Urothelium cell line (cell line): ENCODE results near the gene PFKP.
"Not testable (repeated sequence)": the region's sequence is repeated elsewhere in the genome, so short reads cannot be mapped to it uniquely, and the experiment has no call there.

ENCODE experiments used
- DNase-seq: peaks from one replicate; pipeline ENCODE4 v3.0.0; 2011; ENCODE audit warnings: low spot score, mixed read lengths
- FAIRE-seq: peaks from 2 replicates; lab custom pipeline; 2011; peaks lifted over from hg19 to GRCh38; lab: Jason Lieb, UNC

The PFKP gene

DNA sequence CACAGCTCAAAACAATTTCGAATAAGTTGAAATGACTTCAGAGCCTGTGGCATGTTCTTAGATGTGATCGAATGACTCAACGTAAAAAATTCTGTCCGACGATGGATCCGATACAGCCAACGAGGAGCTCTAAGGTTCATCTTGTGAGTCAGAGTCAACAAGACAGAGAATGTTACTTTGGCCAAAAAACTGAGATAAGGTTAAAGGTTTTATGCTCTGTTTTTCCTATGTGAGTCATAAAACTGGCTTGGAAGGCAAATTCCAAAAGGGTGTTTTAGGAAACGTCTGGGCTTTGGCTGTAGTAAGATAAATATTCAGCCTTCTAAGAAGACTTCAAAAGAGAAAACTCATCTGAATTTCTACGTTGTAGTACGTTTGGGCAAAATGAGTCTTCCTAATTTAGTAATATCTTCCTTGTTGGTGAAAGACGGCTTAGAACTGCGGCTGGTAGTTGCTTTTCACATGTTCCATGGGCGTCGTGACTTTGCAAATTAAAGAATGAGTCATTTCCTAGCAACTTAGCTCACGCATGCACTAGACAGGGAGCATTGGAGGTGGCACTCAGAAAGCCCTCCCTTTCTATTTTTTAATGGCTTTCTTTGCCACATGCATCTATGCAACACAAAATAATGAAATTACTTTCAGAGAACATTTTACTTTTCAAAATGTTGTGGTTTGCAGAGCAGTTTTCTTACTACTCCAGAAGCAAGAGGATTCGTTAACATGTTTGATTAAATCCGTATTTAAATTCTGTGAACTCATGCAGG, 28.2 kb downstream of the PFKP start:
- no peak for FAIRE-seq
- DNase-seq: peak; percentile 47

DNA sequence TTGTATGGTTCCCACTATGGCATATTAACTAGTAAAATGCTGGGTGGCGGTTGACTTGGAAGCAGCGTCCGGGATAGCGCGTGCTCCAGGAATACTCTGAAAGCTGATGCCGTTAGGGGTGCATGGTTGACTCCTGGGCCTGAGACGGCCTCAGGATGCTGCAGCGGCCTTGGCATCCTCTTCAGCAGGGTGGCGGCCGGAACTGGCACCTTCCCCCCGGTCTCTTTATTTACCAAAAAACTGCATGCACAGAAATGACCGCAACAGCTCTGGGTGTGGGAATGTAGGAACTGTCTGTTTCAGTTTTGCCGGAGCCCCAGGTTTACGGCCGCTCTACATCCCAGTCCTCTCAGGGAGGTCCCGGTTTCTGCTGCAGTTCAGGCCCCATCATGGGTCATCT, 28.8 kb downstream of the PFKP start:
- FAIRE-seq (no peak), DNase-seq (no peak)

DNA sequence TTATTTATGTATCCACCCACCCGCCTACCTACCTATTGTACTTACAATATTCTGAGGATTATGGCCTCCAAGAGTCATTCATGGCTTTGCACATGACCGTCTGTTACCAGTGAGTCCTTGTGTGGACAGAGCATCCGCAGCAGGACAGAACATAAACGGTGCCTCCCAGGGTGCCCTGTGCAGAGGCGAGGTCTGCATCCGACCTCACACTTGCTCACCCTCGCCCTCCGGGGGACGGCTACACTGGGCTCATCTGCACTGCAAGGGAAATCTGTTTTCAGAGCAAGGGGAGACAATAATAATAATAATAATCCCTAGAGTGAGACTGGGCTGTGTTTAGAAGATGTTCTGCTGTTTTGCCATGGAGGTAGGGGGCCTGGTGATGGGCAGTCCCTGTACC, 29.8 kb downstream of the PFKP start:
- FAIRE-seq: no peak
- DNase-seq: no peak

DNA sequence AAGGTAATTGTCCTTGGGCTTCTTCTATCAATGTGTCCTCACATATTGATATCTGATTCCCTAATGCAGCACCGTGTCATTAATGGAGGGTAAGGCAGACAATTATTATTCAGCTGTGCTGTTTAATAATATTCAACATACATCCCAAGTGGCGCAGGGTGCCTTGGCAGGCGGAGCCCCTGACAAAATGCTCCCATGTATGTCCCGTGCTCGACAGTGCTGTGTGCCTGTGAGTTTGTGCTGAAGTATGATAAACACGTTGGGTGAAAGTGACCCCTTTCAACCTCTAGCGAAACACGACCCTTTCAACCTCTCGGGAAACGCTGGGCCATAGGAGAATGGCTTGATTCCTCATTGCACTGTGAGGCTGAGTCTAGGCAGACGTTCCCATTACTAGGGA, 31.3 kb downstream of the PFKP start:
- no peak for DNase-seq
- FAIRE-seq: no peak

DNA sequence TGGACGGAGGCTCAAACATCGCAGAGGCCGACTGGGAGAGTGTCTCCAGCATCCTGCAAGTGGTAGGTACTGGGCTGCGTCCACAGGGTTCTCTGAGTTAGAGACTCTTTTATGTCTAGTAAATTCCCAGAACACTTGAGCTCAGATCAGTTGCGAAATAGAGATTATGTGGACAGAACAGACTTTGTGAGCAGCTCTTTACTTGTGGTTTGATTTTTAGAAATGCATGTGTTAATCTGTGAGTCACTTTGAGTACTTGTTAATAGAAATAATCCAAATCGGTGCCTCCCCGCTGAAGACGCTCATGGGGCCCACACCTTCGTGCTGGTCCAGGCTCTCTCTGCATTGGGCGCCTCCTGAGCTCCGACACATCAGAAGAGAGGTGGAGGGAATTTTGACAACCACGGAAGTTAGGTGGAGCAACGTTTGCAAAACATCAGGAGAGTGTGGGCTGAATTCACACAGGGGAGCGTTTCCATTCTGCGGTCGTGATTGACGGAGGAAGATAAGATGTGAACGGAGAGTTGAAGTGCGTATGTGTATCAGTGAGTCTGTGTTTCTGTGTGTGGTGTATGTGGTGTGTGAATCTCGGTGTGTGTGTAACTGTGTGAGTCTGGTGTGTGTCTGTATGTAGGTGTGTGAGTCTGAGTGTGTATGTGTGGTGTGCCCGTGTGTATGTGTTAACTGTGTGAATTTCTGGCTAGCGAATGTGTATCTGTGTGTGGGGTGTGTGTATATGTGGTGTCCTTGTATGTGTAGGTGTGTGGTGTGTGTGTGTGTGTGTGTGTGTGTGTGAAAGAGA, 32.1 kb downstream of the PFKP start:
- DNase-seq (no peak), FAIRE-seq (no peak)

DNA sequence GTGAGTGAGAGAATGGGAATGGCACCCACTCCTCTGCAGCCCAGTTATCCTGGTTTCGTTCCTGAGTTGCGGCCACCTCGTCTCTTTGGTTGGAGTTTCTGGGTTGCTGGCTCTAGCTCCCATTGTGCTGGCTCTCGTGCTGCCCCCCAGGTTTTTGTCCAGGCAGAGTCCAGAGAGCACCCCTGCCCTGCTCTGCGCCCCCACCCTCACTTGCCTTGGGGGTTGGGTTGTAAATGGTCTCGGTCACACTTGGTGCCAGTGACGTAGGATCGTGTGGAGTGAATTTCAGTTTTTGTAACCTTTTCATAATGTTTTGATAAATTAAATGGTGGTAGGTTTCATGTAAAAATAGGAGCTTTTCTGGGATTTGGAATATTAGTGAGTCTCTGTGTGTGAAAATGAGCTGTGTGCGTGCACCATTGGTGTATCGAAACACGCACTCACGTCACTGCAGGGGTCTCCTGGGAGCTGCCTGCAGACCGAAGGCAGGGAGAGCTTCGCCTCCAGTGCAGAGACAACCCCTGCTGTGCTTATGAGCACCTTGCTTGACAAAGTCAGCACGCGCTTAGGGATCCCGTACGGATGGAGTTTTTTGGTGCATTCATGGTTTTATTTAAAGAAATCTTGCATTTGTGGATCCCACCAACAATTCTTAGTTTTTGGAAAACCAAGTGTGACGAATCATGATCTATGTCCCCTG, 32.9 kb downstream of the PFKP start:
- no peak for FAIRE-seq
- DNase-seq: no peak

DNA sequence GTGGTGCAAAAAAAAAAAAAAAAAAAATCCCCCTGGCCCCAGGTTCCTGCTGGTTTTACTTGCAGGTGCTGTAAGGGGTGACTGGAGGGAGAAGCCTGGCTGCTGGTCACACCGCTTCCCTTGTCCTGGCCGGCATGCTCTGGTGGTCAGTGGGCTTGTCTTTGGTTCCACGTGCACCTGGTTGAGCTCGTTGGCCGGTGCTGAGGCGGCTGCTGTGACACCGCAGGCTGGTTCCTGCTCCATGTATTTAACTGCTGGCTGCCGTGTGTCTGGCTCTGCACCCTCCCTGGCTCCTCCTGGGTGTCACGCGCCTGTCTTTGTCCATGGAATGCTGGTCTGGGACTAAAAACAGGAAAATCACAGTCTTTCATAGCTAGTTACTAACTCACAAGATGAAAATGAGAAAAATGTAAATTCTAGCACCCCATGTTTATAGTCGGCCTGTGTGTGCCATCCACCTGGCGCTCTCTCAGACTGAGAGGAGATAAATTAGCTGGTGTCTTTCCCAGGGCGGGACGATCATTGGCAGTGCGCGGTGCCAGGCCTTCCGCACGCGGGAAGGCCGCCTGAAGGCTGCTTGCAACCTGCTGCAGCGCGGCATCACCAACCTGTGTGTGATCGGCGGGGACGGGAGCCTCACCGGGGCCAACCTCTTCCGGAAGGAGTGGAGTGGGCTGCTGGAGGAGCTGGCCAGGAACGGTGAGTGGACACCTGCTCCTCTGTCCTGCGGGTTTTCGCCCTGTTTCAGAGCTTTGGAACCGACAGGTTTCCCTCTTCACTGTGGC, 33.7 kb downstream of the PFKP start:
- DNase-seq (no peak), FAIRE-seq (no peak)

DNA sequence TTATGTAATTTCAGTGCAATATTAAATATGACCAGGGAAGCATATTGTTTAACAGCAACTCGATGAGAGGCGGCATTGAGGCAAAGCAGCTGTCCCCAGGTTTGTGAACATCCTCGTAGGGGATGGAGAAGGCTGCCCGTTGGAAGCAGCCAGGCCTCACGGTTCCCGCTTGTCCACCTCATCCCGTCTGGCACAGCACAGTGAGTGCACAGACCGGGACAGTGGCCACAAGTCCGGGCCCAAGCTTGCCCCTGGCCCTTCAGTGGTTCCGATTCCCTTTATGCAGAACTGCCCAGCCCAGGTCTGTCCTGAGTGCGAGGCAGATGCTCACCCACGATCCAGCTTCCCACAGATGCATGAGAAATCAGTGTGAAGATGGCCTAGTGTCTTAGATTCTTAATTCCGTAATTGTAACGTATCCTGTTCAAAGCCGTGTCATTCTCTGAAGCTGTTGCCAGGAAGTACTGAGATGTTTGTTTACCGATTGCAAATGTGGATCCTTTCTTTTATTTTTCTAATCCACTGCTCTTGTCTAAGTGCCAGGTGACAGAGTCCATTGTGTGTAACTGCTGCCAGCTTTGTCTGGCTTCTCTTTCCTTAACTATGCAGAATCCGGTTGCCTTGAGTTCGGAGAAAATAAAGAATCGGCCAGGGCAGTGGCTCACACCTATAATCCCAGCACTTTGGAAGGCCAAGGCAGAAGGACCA, 35.5 kb downstream of the PFKP start:
- DNase-seq (no peak), FAIRE-seq (no peak)

DNA sequence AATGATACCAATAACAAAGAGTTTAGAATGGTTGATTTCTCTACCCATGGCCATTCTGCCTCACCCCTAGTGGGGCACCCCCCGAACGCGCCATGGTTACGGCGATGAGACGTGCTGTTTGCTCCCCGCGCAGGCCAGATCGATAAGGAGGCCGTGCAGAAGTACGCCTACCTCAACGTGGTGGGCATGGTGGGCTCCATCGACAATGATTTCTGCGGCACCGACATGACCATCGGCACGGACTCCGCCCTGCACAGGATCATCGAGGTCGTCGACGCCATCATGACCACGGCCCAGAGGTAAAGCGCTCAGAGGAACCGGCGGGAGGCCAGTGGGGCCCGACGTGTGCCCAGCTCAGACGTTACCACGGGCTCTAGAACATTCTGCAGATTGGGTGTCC, 36.3 kb downstream of the PFKP start:
- no peak for FAIRE-seq

DNA sequence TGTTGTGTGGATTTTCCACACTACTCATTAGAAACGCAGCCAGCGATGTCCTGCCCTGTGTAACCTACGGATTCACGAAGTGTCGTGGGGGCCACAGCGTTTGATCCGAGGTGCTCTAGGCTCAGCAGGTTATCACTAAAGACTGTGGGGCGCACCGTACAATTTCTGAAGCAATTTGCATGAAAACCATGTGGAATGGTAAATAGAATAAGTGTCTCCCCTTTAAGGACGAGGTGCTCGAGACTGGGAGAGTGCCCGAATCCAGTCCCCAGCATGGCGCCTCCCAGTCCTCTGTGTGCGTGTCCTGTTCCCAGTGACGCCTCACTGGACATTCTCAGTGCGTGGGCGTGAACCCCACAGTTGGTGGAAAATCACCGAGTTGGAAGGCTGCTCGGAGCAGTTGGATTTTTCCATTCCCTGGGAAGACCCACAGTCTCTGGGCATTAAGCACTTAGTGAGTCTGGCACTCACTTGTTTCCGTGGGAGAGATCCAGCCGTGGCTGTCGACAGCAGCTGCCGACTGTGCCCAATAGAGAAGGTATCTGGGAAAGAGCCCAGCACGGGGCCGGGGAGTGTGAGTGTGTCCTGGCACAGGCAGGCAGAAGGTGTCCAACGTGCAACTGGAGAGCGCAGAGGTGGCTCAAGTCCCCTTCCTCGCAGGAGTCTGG, 37.0 kb downstream of the PFKP start:
- no peak for FAIRE-seq
- no peak for DNase-seq

More for the DNA sequence above, 36.3 kb downstream of the PFKP start:
- DNase-seq: no peak

DNA sequence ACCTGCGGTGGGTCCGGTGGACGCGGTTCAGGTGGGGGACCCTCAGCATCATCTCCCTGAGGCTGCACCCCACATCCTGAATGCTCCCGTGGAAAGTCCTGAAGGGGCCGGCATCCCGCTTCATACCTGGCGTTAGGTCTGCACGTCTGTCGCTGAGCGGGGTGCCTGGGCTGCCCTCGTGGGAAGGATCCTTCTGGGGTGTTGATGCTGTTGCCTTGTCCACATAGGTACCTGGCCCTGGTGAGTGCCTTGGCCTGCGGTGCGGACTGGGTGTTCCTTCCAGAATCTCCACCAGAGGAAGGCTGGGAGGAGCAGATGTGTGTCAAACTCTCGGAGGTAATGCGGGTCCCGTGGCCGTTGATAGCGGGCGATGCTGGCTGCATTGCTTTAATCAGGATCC, 37.8 kb downstream of the PFKP start:
- DNase-seq (no peak), FAIRE-seq (no peak)

DNA sequence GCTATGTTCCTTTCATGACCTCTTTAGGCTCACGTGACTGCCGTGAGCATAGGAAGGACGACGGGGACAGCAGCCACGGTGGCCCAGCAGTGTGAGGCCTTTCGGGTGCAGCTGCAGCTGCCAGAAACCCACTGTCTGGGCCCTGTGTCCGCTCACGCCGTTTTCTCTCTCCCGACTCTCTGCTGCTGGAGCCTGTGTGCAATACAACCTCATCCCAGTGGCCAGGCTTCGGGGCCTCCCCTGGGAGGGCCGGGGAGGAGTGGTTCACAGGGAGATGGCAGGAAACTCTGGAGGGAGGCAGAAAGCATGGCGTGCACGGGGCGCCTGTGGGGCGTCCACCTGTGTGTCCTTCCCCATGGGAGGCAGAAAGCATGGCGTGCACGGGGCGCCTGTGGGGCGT, 38.6 kb downstream of the PFKP start:
- DNase-seq (no peak), FAIRE-seq (no peak)

DNA sequence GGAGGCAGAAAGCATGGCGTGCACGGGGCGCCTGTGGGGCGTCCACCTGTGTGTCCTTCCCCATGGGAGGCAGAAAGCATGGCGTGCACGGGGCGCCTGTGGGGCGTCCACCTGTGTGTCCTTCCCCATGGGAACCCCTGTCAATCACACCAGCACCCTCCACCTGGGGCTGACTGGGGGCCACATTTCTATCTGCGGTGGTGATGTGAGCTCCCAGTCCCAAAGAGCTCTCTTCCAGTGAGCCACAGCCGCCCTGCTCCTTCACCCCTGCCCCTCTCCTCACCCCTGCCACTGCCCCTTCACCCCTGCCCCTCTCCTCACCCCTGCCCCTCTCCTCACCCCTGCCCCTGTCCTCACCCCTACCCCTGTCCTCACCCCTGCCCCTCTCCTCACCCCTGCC, 39.0 kb downstream of the PFKP start:
- not testable (repeated sequence) for FAIRE-seq, DNase-seq

DNA sequence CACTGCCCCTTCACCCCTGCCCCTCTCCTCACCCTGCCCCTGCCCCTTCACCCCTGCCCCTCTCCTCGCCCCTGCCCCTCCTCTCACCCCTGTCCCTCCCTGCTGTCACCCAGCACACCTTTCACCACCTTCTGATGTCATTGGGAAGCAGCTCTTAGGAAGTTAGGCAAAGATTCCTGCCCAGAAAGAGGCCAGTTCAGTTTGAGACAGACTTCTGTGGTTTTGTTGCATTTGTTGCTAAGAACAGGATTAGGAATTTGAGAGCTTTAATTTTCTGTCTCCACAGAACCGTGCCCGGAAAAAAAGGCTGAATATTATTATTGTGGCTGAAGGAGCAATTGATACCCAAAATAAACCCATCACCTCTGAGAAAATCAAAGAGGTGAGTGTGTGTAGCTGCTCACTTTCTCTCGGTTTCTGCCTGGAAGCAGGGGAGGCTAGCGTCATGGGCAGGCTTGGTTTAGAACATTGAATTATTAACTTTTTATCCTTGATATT, 39.6 kb downstream of the PFKP start:
- no peak for DNase-seq
- FAIRE-seq: no peak

DNA sequence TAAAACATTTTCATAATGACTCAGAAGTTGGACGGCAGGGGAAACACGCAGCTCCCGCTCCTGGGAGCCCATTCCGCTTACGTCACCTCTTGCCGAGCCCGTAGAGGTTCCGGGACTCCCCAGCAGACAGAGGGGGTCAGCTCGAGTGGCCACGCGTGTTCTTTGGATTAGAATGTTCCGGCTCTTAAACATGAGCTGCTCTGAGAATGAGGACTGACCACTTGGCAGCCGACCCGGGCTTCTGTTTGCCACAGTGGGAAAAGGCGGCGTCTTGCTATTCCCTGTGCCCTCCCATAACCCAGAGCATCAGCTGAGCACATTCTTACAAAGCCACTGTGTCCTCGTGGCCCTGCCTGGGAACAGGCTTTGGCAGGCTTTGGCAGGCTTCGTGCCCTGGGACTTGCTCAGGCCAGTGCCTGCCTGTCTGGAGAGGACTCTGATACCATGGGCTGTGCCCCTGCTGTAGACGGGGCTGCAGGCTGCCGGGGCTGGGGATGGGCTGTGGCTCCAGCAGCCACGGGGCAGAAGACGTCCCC, 40.1 kb downstream of the PFKP start:
- FAIRE-seq: no peak
- no peak for DNase-seq

DNA sequence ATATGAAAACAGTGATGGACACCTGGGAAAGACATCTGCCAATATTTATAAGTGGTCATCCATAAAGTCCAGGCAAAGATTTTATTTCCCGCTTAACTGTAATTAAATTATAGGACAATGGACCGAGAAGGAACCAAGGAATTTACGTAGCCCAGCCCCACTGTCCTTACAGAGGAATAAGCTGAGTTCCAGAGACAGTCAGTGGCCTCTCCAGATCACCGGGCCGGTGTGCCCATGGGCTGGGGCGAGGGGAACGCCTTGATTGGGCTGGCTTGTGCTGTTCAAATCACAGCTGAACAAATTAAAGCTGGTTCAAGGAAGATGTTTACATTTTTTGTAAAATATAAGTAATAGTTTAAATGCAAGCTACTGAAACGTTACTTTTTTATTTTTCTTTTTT, 40.7 kb downstream of the PFKP start:
- DNase-seq (no peak), FAIRE-seq (no peak)

DNA sequence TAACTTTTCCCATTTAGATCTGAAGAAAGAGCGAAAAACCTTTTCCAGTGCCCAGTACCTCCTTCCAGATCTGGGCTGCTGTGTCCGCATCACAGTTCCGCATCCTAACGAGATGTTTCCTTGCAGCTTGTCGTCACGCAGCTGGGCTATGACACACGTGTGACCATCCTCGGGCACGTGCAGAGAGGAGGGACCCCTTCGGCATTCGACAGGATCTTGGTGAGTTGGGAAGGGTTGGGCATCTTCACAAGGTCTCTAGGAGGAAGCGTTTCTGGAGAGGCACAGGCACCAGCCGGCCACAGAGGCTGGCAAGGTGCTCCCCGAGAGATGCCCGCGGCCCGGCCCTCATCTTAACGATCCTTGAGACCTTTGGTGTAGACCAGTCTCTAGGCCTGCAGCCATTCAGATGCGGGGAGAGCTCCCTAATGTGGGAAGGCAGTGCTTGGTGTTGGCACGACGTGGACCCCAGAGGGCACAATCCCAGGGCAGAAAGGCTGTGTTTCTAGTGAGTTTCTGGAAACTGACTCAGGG, 41.3 kb downstream of the PFKP start:
- FAIRE-seq: no peak
- no peak for DNase-seq

DNA sequence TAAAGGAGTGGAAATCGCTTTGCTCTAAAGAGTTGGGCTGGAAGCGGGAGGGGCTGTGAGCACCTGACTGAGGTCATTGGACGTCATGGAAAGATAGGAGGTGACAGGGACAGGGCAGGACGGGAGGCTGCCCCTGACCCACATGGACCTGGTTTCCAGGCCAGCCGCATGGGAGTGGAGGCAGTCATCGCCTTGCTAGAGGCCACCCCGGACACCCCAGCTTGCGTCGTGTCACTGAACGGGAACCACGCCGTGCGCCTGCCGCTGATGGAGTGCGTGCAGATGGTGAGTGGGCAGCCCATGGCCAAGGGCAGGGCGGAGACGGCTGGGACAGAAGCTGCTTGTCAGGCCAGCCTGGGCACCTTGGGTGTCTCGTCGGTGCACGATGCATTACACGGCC, 41.8 kb downstream of the PFKP start:
- DNase-seq (no peak), FAIRE-seq (no peak)

DNA sequence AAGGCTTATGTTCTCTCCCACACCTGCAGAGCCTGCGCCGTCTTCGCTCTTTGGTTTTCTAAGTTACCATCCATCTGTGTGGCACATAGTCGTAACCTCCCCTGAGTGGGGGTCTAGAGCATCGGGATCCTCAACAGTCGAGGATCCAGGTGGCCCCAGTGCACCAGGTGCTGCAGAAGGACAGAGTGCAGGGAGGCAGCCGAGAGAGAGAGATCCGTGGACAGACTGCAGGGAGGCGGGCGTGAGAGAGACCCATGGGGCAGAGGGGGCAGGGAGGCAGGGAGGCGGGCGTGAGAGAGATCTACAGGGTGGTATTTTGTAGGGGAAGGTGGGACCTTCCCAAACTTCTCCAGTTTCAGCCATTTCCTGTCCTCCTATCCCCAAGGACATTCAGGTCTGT, 42.3 kb downstream of the PFKP start:
- DNase-seq: no peak
- no peak for FAIRE-seq
